ENCODE results near the gene EPS15. TPM values are rescaled to one million over a fixed set of nuclear protein-coding genes. Genes with fewer than 3 reads are reported as not detected.

EPS15 gene
- total RNA-seq, 3 donors from 2014 or later = 50.0 to 85.5 (median 54.0) TPM

GRCh38 chr1:51385776-51386175 is 133.3 kb downstream of the EPS15 start:
- DNase-seq = no peak
- TF ChIP-seq CTCF (IDR thresholded peaks at IDR 0.05) = no peak
- intact Hi-C loops (cut with DNase I, micrococcal nuclease) = no loop called here
- H3K36me3 ChIP-seq (ENCODE audit: low read depth) = no peaks in the 10 kb centered on the region
- H3K4me1 ChIP-seq (ENCODE audit: low read depth) = no peaks in the 10 kb centered on the region
- ATAC-seq = no peak
- H3K4me3 ChIP-seq = no peak overlapping the region
- peaks cover 5% of the 10 kb centered on the region for H3K9me3 ChIP-seq

GRCh38 chr1:51381964-51382363 is 137.1 kb downstream of the EPS15 start:
- Histone ChIP-seq H3K36me3 (ENCODE audit: low read depth) (no peaks in the 10 kb centered on the region), H3K4me3 (no peak overlapping the region), H3K9me3 (peaks cover 5% of the 10 kb centered on the region), H3K4me1 (ENCODE audit: low read depth) (no peaks in the 10 kb centered on the region)
- no peak for TF ChIP-seq CTCF (IDR thresholded peaks at IDR 0.05)
- intact Hi-C loops (cut with DNase I, micrococcal nuclease) = no loop called here
- no peak for ATAC-seq
- no peak for DNase-seq

- no peak for ATAC-seq
- no peaks in the 10 kb centered on the region for H3K36me3 ChIP-seq (ENCODE audit: low read depth)
- H3K4me3 ChIP-seq = no peak overlapping the region
- DNase-seq = no peak
- no peaks in the 10 kb centered on the region for H3K4me1 ChIP-seq (ENCODE audit: low read depth)
- no peak for TF ChIP-seq CTCF (IDR thresholded peaks at IDR 0.05)
- intact Hi-C loops (cut with DNase I, micrococcal nuclease) = no loop called here
- H3K9me3 ChIP-seq = peaks cover 5% of the 10 kb centered on the region
Observed at GRCh38 chr1:51380936-51381335, 138.1 kb downstream of the EPS15 start.

- TF ChIP-seq CTCF (IDR thresholded peaks at IDR 0.05) = no peak
- H3K4me1 ChIP-seq (ENCODE audit: low read depth) = no peaks in the 10 kb centered on the region
- H3K36me3 ChIP-seq (ENCODE audit: low read depth) = no peaks in the 10 kb centered on the region
- ATAC-seq = no peak
- H3K9me3 ChIP-seq = no peaks in the 10 kb centered on the region
- no peak for DNase-seq
- intact Hi-C loops (cut with DNase I, micrococcal nuclease) = no loop called here
- no peak overlapping the region for H3K4me3 ChIP-seq
Observed at GRCh38 chr1:51378871-51379270, 140.2 kb downstream of the EPS15 start.

- no peaks in the 10 kb centered on the region for H3K9me3 ChIP-seq
- ATAC-seq (no peak), DNase-seq (no peak)
- no peak for TF ChIP-seq CTCF (IDR thresholded peaks at IDR 0.05)
- H3K4me1 ChIP-seq (ENCODE audit: low read depth) = no peaks in the 10 kb centered on the region
- no peaks in the 10 kb centered on the region for H3K36me3 ChIP-seq (ENCODE audit: low read depth)
- intact Hi-C loops (cut with DNase I, micrococcal nuclease) = no loop called here
- H3K4me3 ChIP-seq = no peak overlapping the region
Observed at GRCh38 chr1:51373898-51374297, 145.2 kb downstream of the EPS15 start.

- H3K4me1 ChIP-seq (ENCODE audit: low read depth) = no peaks in the 10 kb centered on the region
- DNase-seq (no peak), ATAC-seq (no peak)
- H3K36me3 ChIP-seq (ENCODE audit: low read depth) = no peaks in the 10 kb centered on the region
- no peak overlapping the region for H3K4me3 ChIP-seq
- no peaks in the 10 kb centered on the region for H3K9me3 ChIP-seq
- intact Hi-C loops (cut with DNase I, micrococcal nuclease) = no loop called here
- no peak for TF ChIP-seq CTCF (IDR thresholded peaks at IDR 0.05)
Observed at GRCh38 chr1:51372561-51372960, 146.5 kb downstream of the EPS15 start.

Measured in mucosa of descending colon (tissue), 3 donors.